NCI-H526 treated with DMSO at 0.1 percent for 48 hours (cell line): ENCODE measurements around the gene TOMM40.
"Not testable (repeated sequence)": the region's sequence is repeated elsewhere in the genome, so short reads cannot be mapped to it uniquely, and the experiment has no call there.

ENCODE experiments used
- DNase-seq: peaks from one replicate; lab custom pipeline; 2025; lab: John Stamatoyannopoulos, UW

TOMM40 gene

GRCh38 chr19:44871809-44872208, 19.2 kb upstream of the TOMM40 start:
- no peak for DNase-seq

- no peak for DNase-seq
Measured at GRCh38 chr19:44872661-44873060, 18.4 kb upstream of the TOMM40 start.

- DNase-seq: no peak
Measured at GRCh38 chr19:44874317-44874716, 16.7 kb upstream of the TOMM40 start.

GRCh38 chr19:44875666-44876451, 15.2 kb upstream of the TOMM40 start:
- DNase-seq: no peak

- no peak for DNase-seq
Measured at GRCh38 chr19:44876930-44877535, 14.0 kb upstream of the TOMM40 start.

GRCh38 chr19:44878120-44878865, 12.8 kb upstream of the TOMM40 start:
- no peak for DNase-seq

- no peak for DNase-seq
Measured at GRCh38 chr19:44879309-44880065, 11.6 kb upstream of the TOMM40 start.

- no peak for DNase-seq
Measured at GRCh38 chr19:44882063-44882462, 9.0 kb upstream of the TOMM40 start.

- DNase-seq: not testable (repeated sequence)
Measured at GRCh38 chr19:44882619-44883397, 8.2 kb upstream of the TOMM40 start.

- DNase-seq: no peak
Measured at GRCh38 chr19:44883922-44884321, 7.1 kb upstream of the TOMM40 start.

- no peak for DNase-seq
Measured at GRCh38 chr19:44884566-44884965, 6.5 kb upstream of the TOMM40 start.

- DNase-seq: no peak
Measured at GRCh38 chr19:44886141-44886540, 4.9 kb upstream of the TOMM40 start.

GRCh38 chr19:44887648-44888047, 3.4 kb upstream of the TOMM40 start:
- no peak for DNase-seq

GRCh38 chr19:44888335-44888734, 2.7 kb upstream of the TOMM40 start:
- not testable (repeated sequence) for DNase-seq

GRCh38 chr19:44889830-44890365, 1.2 kb upstream of the TOMM40 start:
- DNase-seq: no peak

GRCh38 chr19:44890366-44891015, 563 bp upstream of the TOMM40 start:
- DNase-seq: peak; percentile 100

- no peak for DNase-seq
Measured at GRCh38 chr19:44892932-44893331, 1.9 kb downstream of the TOMM40 start.

GRCh38 chr19:44893332-44894051, 2.4 kb downstream of the TOMM40 start:
- no peak for DNase-seq

GRCh38 chr19:44894052-44894400, 3.0 kb downstream of the TOMM40 start:
- DNase-seq: no peak

GRCh38 chr19:44894946-44895345, 3.9 kb downstream of the TOMM40 start:
- DNase-seq: no peak
